Heart left ventricle (tissue), 16 donors: ENCODE results near the gene HS3ST1. TPM values are rescaled to one million over a fixed set of nuclear protein-coding genes. Genes with fewer than 3 reads are reported as not detected.

Experiments used
- ATAC-seq, 4 donors: fragments of 200-7000 bp; cut with Tn5 transposase; one replicate each; pipeline ENCODE4 v1.9.1; 2020 to 2022; ENCODE audit warnings: moderate library complexity in 4 of 4, mild to moderate bottlenecking in 3 of 4, moderate number of reproducible peaks in 1 of 4
- DNase-seq, 5 donors: peaks; one replicate each; pipeline ENCODE4 v3.0.0-alpha.2; 2020
- H3K27ac ChIP-seq, 12 donors: fragments of 200-600 bp; sonication (generic) in 4 of 12; one replicate each; pipeline versions ENCODE4 v1.5.0 to v1.8.0; 2016 to 2022; ENCODE audit warnings: mild to moderate bottlenecking in 2 of 12
- H3K27me3 ChIP-seq, 9 donors: fragments of 200-600 bp; sonication (generic) in 2 of 9; one replicate each; pipeline versions ENCODE4 v1.5.1 to v1.8.0; 2016 to 2022; ENCODE audit warnings: mild to moderate bottlenecking in 3 of 9
- H3K36me3 ChIP-seq, 9 donors: fragments of 200-600 bp; sonication (generic) in 2 of 9; one replicate each; pipeline versions ENCODE4 v1.5.0 to v1.8.0; 2018 to 2022; ENCODE audit warnings: mild to moderate bottlenecking in 2 of 9
- H3K4me1 ChIP-seq, 12 donors: fragments of 200-600 bp; sonication (generic) in 4 of 12; one replicate each; pipeline versions ENCODE4 v1.5.0 to v1.8.0; 2016 to 2022; ENCODE audit warnings: mild to moderate bottlenecking in 3 of 12
- H3K4me3 ChIP-seq, 12 donors: fragments of 200-600 bp; sonication (generic) in 4 of 12; one replicate each; pipeline versions ENCODE4 v1.5.0 to v1.8.0; 2017 to 2022; ENCODE audit warnings: mild to moderate bottlenecking in 9 of 12, moderate library complexity in 4 of 12
- H3K9me3 ChIP-seq, 12 donors: fragments of 200-600 bp; sonication (generic) in 4 of 12; one replicate each; pipeline versions ENCODE4 v1.5.0 to v1.8.0; 2016 to 2022; ENCODE audit warnings: mild to moderate bottlenecking in 1 of 12
- POLR2A ChIP-seq, 2 donors: fragments of 450-650 bp; IDR thresholded peaks; one replicate each; pipeline ENCODE4 v1.6.1; 2017; ENCODE audit warnings: antibody characterized with exemption in 2 of 2, mild to moderate bottlenecking in 2 of 2, moderate library complexity in 2 of 2
- WGBS, 4 donors: extraction: QIAGEN DNeasy Blood & Tissue Kit in 2 of 4; methylation state at CpG; one replicate each; pipeline versions ENCODE4 v1.1.5 to v1.1.7; 2013 to 2018; 5-methylcytosine and 5-hydroxymethylcytosine counted together
- intact Hi-C, 10 donors: fragments of 100-400 bp; cut with DNase I; formaldehyde crosslinking; loops; one replicate each; pipeline versions ENCODE4 v1.11.1 to v1.14.2; 2022
- polyA plus RNA-seq, 2 donors: library from polyadenylated mRNA; stranded (reverse); fragments of 200-250 nt; gene quantifications; one replicate each; pipeline ENCODE4 v1.2.3, GENCODE V29; 2013
- total RNA-seq, 9 donors: library from RNA; depleted of rRNA in 2 of 9; stranded (reverse); fragments of >200 nt in 2 of 9; fragmentation: NEBNext Ultra II Directional in 3 of 9; extraction: Animal tissue kit (Norgen Biotek cat#: 25700) in 3 of 9; gene quantifications; one replicate each; pipeline versions ENCODE4 v1.1.0 to v1.2.4, GENCODE V29; 2016 to 2023
- TF ChIP-seq, protein P1 (sequence below), 12 donors: fragments of 200-600 bp; sonication (generic) in 4 of 12; IDR thresholded peaks; one replicate each; pipeline versions ENCODE4 v1.5.0 to v1.8.0; 2018 to 2022; ENCODE audit warnings: antibody characterized with exemption in 12 of 12, mild to moderate bottlenecking in 5 of 12
- donor health status: ischemic (EF 13 %, LVEDD 7.1; RV severe dilation, severe dysfunction).
- donor health status: healthy with polysubstance abuse.
- donor health status: DM: no; HTN: yes; CAD: no.
- donor health status: DM: no; HTN: no; CAD: no.
- donor health status: ischemic (EF 25% LVEDD 6.9; RV normal size, moderate dysfunction).
- donor health status: ischemic (EF 25% LVEDD 5.7; RV mildly dilated, moderate dysfunction).
- donor health status: healthy.
- donor health status: DM: yes; HTN: yes; CAD: no.
- donor health status: ischemic (EF 35%, LVEDD 5.7; RV mildly dilated, moderate dysfunction).
- donor health status: nonischemic (EF 11% LVEDD 7.7; RV severe dilation, severe dysfunction).
- donor health status: DM: yes; HTN: yes; CAD: no.
- donor health status: PGD.
- donor health status: ischemic (EF 29% LVEDD 5.4; RV normal size, mild dysfunction).
- donor health status: nonischemic (EF 23%, LVEDD 6.1; RV moderate dilation, normal function).

Gene HS3ST1
- total and polyA plus RNA-seq, 11 donors = 0.30 to 2.5 (median 1.1) TPM

DNA sequence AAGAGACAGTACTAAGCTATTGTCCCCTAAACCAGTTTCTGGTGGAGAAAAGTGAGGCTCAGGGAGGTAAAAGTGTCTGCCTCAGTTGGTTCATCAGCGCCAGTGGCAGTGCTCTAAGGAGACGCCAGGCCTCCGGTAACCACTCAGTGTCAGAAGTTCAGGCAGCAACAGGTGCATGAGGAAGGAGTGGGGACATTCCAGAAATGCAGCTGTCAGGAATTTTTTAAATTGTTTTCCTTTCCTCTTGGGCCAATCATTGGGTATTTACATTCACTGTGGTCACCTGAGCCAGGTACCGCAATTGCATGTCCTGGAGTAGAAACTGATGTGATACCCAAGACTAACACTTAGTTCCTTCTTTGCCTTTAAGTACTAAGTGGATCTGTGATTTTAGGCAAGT, 40.2 kb upstream of the HS3ST1 start:
- DNase-seq = no peak
- no peak for ATAC-seq
- no peaks in the 10 kb centered on the region for H3K9me3 ChIP-seq
- no peaks in the 10 kb centered on the region for H3K36me3 ChIP-seq
- no peak overlapping the region for H3K4me3 ChIP-seq
- WGBS, 4 donors = 85 to 99% (median 91%) methylated on average over 4 of the region's 4 CpGs
- H3K4me1 ChIP-seq = peaks cover 0 to 28% (median 0%) of the 10 kb centered on the region in 12 donors
- H3K27ac ChIP-seq = no peak overlapping the region
- TF ChIP-seq, protein P1, sequence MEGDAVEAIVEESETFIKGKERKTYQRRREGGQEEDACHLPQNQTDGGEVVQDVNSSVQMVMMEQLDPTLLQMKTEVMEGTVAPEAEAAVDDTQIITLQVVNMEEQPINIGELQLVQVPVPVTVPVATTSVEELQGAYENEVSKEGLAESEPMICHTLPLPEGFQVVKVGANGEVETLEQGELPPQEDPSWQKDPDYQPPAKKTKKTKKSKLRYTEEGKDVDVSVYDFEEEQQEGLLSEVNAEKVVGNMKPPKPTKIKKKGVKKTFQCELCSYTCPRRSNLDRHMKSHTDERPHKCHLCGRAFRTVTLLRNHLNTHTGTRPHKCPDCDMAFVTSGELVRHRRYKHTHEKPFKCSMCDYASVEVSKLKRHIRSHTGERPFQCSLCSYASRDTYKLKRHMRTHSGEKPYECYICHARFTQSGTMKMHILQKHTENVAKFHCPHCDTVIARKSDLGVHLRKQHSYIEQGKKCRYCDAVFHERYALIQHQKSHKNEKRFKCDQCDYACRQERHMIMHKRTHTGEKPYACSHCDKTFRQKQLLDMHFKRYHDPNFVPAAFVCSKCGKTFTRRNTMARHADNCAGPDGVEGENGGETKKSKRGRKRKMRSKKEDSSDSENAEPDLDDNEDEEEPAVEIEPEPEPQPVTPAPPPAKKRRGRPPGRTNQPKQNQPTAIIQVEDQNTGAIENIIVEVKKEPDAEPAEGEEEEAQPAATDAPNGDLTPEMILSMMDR (IDR thresholded peaks at IDR 0.05) = no peak
- no peak for TF ChIP-seq POLR2A (IDR thresholded peaks at IDR 0.05)
- no peaks in the 10 kb centered on the region for H3K27me3 ChIP-seq
- intact Hi-C loops = loop anchor here in 1 of 10 donors (5.0 kb wide), 1 partner anchor 112 kb away; no protein-coding TSS in a partner anchor

DNA sequence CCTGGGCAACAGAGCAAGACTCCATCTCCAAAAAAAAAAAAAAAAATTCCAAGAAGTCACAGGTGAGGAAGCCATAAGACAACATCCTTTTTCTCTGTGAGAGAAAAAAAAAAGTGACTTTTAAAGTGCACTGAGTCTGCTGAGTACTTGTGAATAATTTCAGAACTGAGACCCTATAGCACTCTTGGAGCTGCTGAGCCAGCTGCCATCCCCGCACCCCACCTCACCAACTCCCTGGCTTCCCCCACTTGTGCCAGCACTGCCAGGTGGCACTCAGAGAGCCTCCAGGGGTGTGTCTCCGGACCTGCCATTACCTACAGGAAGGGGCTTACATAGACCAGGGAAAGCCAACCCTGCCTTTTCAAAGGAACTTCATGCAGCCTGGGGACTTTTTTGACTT, 39.2 kb upstream of the HS3ST1 start:
- intact Hi-C loops = loop anchor here in 1 of 10 donors (5.0 kb wide), 1 partner anchor 111 kb away; no protein-coding TSS in a partner anchor

DNA sequence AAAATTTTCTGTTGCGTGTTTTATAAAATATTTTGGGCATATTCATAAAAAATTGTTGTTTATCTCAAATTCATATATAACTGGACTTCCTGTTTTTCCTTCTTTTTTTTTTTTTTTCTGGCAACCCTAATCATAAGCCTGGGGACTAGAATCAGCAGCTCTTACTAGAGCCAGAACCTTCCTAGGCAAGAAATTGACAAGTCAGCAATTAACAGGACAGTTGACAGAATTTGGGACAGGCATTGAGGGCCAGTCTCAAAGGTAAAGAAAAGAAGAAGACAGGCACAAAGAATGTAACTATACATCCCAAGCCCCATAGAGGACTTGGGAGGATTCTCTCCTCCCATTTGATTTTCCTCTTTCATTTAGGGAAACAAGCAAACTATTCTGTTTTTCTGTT, 35.0 kb upstream of the HS3ST1 start:
- ATAC-seq = no peak
- Histone ChIP-seq H3K27me3 (no peaks in the 10 kb centered on the region), H3K36me3 (no peaks in the 10 kb centered on the region), H3K4me1 (no peaks in the 10 kb centered on the region), H3K9me3 (peaks cover 0 to 26% (median 0%) of the 10 kb centered on the region in 12 donors), H3K4me3 (no peak overlapping the region), H3K27ac (no peak overlapping the region)
- intact Hi-C loops = no loop called here
- DNase-seq = no peak
- whole genome bisulfite sequencing, 4 donors = 79 to 88% (median 83%) methylated on average over 1 of the region's 1 CpG
- TF ChIP-seq POLR2A (IDR thresholded peaks at IDR 0.05) = no peak
- TF ChIP-seq, protein P1 (IDR thresholded peaks at IDR 0.05) = no peak

More for the DNA sequence above, 39.2 kb upstream of the HS3ST1 start:
- ATAC-seq (no peak), DNase-seq (no peak)
- H3K27ac ChIP-seq = no peak overlapping the region
- H3K4me3 ChIP-seq = no peak overlapping the region
- no peak for TF ChIP-seq POLR2A (IDR thresholded peaks at IDR 0.05)
- no peaks in the 10 kb centered on the region for H3K27me3 ChIP-seq
- H3K36me3 ChIP-seq = no peaks in the 10 kb centered on the region
- H3K9me3 ChIP-seq = no peaks in the 10 kb centered on the region
- peaks cover 0 to 24% (median 0%) of the 10 kb centered on the region in 12 donors for H3K4me1 ChIP-seq
- WGBS, 4 donors = 39 to 83% (median 65%) methylated on average over 2 of the region's 2 CpGs

DNA sequence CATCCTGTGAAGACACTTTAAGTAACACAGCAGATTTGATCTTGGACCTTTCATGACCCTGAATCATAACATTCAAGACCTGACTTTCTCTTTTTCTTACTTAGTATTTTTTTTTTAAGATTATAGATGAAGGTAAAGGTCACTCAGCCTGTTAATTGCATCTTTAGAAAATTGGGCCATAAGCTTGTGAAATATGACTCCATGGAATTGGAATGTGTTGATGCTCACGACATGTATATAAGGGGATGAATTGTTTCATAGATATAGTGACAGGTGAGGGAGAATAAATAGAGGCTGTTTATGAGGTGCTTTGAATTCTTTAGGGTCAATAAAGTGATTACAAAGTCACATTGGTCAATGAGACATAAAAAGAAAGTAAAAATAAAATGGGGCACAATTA, 27.7 kb upstream of the HS3ST1 start:
- no peak for DNase-seq
- WGBS, 4 donors = 56 to 69% (median 65%) methylated on average over 1 of the region's 1 CpG
- Histone ChIP-seq H3K27me3 (no peaks in the 10 kb centered on the region), H3K27ac (no peak overlapping the region), H3K4me1 (peaks cover 0 to 3% (median 0%) of the 10 kb centered on the region in 12 donors), H3K36me3 (no peaks in the 10 kb centered on the region), H3K4me3 (no peak overlapping the region), H3K9me3 (peaks cover 0 to 22% (median 0%) of the 10 kb centered on the region in 12 donors)
- TF ChIP-seq POLR2A (IDR thresholded peaks at IDR 0.05) = no peak
- TF ChIP-seq, protein P1 (IDR thresholded peaks at IDR 0.05) = no peak
- intact Hi-C loops = no loop called here
- no peak for ATAC-seq
